Heart left ventricle (tissue), 13 donors: ENCODE measurements around the gene FAT3.

ENCODE experiments used
- CTCF ChIP-seq, 12 donors: fragments of 200-600 bp; sonication (generic) in 4 of 12; IDR thresholded peaks; one replicate each; pipeline versions ENCODE4 v1.5.0 to v1.8.0; 2018 to 2022; ENCODE audit warnings: antibody characterized with exemption in 12 of 12, mild to moderate bottlenecking in 5 of 12
- POLR2A ChIP-seq, 2 donors: fragments of 450-650 bp; IDR thresholded peaks; one replicate each; pipeline ENCODE4 v1.6.1; 2017; ENCODE audit warnings: antibody characterized with exemption in 2 of 2, mild to moderate bottlenecking in 2 of 2, moderate library complexity in 2 of 2
- donor health status: ischemic (EF 13 %, LVEDD 7.1; RV severe dilation, severe dysfunction).
- donor health status: DM: no; HTN: yes; CAD: no.
- donor health status: DM: no; HTN: no; CAD: no.
- donor health status: ischemic (EF 25% LVEDD 6.9; RV normal size, moderate dysfunction).
- donor health status: ischemic (EF 25% LVEDD 5.7; RV mildly dilated, moderate dysfunction).
- donor health status: ischemic (EF 35%, LVEDD 5.7; RV mildly dilated, moderate dysfunction).
- donor health status: nonischemic (EF 11% LVEDD 7.7; RV severe dilation, severe dysfunction).
- donor health status: DM: yes; HTN: yes; CAD: no.
- donor health status: PGD.
- donor health status: ischemic (EF 29% LVEDD 5.4; RV normal size, mild dysfunction).
- donor health status: nonischemic (EF 23%, LVEDD 6.1; RV moderate dilation, normal function).

- TF ChIP-seq CTCF (IDR thresholded peaks at IDR 0.05) (no peak), POLR2A (IDR thresholded peaks at IDR 0.05) (no peak)
These were observed 18.2 kb upstream of the FAT3 start for GRCh38 chr11:92206441-92206840.
